Measurements from ENCODE around the gene EFEMP2. TPM values are rescaled to one million over a fixed set of nuclear protein-coding genes. Genes with fewer than 3 reads are reported as not detected.
A peak's percentile ranks its signal among the peaks of the same experiment; 100 is the strongest.

Gene EFEMP2
- total and polyA plus RNA-seq, 2 experiments from 2014 or later, result 161 to 216 TPM

DNA sequence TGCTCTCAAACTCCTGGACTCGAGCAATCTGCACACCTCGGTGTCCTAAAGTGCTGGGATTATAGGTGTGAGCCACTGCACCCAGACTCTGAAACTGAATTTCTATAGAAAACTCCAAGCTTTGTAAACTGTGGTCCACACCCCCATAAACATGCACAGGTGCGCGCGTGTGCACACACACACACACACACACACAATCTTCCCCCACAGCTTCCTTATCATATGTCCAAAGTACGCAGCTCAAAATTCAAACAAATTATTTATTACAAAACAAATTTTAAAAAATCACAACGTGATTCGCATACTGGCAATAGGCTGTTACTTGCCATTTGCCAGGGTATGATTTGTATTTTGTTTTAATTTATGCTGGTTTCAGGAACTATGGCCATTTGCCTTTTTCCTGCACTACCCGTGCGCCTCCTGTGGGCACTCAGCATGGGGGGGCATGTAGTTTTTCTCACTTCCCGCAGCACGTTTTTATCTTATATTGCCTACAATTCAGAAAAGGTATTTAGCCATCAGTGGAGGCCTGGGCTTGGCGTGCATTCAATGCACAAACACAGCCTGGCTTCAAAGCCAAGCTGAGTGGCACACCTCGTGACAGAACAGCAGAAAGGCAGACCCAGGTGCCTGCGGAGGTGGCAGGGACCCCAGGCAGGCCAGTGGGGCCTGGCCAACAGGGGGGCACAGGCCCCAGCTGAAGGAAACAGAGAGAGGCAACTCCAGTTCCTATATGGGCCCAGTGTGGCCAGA lies 49.6 kb downstream of the EFEMP2 start:
- no peaks in the 10 kb centered on the region for H3K36me3 ChIP-seq
- H3K4me1 ChIP-seq (ENCODE audit: low read depth), result no peaks in the 10 kb centered on the region
- TF ChIP-seq, protein P1, sequence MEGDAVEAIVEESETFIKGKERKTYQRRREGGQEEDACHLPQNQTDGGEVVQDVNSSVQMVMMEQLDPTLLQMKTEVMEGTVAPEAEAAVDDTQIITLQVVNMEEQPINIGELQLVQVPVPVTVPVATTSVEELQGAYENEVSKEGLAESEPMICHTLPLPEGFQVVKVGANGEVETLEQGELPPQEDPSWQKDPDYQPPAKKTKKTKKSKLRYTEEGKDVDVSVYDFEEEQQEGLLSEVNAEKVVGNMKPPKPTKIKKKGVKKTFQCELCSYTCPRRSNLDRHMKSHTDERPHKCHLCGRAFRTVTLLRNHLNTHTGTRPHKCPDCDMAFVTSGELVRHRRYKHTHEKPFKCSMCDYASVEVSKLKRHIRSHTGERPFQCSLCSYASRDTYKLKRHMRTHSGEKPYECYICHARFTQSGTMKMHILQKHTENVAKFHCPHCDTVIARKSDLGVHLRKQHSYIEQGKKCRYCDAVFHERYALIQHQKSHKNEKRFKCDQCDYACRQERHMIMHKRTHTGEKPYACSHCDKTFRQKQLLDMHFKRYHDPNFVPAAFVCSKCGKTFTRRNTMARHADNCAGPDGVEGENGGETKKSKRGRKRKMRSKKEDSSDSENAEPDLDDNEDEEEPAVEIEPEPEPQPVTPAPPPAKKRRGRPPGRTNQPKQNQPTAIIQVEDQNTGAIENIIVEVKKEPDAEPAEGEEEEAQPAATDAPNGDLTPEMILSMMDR (IDR thresholded peaks at IDR 0.05; ENCODE audit: low read depth, low read length), result no peak
- H3K4me3 ChIP-seq, result no peak overlapping the region
- H3K27me3 ChIP-seq, result no peaks in the 10 kb centered on the region
- no peaks in the 10 kb centered on the region for H3K9me3 ChIP-seq (ENCODE audit: low read depth)
- no peak for DNase-seq (ENCODE audit: low read depth in 1 of 2, low spot score in 1 of 2)
- H3K27ac ChIP-seq, result no peak overlapping the region

DNA sequence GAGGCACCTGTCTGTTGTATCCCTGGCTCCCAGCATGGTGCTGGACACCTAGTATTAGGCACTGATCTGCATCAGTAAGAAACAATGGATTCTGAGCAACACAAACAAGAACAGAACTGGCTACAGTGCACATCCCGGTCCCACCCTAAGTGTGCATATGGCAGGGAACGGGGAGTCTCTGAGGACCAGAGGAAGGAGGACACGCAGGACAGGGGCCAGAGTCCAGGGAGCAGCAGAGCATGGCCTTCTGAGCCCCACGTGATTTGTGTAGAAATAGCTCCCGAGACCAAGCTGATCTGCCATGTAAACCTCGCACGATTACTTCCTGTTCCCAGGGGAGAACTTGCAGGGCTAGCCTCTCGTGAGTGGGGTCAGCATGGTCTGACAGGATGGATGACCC lies 51.5 kb downstream of the EFEMP2 start:
- Histone ChIP-seq H3K36me3 (no peaks in the 10 kb centered on the region), H3K27me3 (no peaks in the 10 kb centered on the region), H3K4me3 (no peak overlapping the region), H3K27ac (no peak overlapping the region), H3K4me1 (ENCODE audit: low read depth) (no peaks in the 10 kb centered on the region), H3K9me3 (ENCODE audit: low read depth) (no peaks in the 10 kb centered on the region)
- TF ChIP-seq, protein P1 (IDR thresholded peaks at IDR 0.05; ENCODE audit: low read depth, low read length), result no peak
- DNase-seq (ENCODE audit: low read depth in 1 of 2, low spot score in 1 of 2), result no peak

DNA sequence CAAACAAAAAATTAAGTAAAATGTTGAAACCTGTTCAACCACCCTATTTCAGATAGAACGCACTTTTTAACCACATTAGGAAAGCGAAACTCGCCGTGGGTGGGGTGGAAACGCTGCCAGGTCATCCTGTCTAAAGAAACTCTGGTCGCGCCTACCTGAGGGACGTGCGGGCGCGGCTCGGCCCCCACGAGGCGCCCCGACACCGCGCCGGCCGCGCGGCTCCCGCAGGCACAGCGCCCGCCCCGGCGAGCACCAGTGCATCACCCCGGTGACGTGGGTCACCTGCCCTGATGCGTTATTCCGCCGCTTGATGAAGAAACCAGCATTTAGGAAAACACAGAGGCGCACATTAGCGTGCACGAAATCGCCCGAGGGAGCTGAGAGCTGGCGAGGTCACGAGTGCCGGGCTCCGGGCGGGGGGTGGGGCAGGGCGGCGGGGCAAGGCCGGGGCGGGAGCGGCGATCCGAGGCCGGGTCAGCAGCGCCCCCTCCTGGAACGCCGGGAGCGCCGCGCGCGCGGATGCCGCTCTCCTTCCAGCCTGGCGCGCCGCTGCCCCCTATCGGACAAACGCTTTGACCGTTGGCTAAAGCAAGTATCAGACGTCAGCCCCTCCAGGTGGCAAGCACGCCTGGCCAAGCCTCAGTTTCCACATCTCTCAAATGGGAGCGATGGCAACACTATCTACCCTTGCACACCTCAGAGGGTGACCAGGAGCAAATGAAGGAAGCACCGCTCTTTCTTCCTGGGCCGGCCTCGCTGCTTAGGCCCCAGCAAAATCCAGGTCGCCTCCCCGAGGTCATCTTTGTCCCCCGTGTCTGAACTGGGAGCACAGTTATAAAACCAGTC lies 54.5 kb downstream of the EFEMP2 start:
- Histone ChIP-seq H3K36me3 (no peaks in the 10 kb centered on the region), H3K9me3 (ENCODE audit: low read depth) (no peaks in the 10 kb centered on the region), H3K4me1 (ENCODE audit: low read depth) (no peaks in the 10 kb centered on the region), H3K27ac (peak overlapping the region; percentile 31), H3K27me3 (no peaks in the 10 kb centered on the region), H3K4me3 (peak overlapping the region; percentile 48)
- DNase-seq (ENCODE audit: low read depth in 1 of 2, low spot score in 1 of 2), result peak; percentile 91 to 94
- TF ChIP-seq, protein P1 (IDR thresholded peaks at IDR 0.05; ENCODE audit: low read depth, low read length), result peak; percentile 92

DNA sequence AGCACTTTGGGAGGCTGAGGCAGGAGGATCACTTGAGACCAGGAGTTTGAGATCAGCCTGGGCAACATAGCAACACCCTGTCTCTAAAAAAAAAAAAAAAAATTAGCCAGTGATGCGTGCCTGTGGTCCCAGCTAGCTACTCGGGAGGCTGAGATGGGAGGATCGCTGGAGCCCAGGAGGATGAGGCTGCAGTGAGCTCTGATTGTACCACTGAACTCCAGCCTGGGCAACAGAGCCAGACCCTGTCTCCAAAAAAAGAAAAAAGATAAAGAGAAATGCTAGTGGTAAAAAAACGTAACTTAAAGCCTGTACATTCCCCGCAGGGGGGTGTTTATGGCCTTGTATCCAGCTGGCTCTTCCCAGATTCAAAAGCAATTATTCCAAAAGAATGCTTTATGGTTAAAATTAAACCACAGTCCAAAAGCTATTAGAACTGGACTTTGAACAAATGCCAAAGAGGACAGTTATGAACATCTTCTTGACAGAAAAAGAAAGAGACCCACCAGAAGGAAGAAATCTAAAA lies 55.2 kb downstream of the EFEMP2 start:
- peak in 1 of 2 donors; percentile 24 for DNase-seq (ENCODE audit: low read depth in 1 of 2, low spot score in 1 of 2)
- TF ChIP-seq, protein P1 (IDR thresholded peaks at IDR 0.05; ENCODE audit: low read depth, low read length), result no peak
- Histone ChIP-seq H3K27me3 (no peaks in the 10 kb centered on the region), H3K4me3 (peak overlapping the region; percentile 48), H3K36me3 (no peaks in the 10 kb centered on the region), H3K4me1 (ENCODE audit: low read depth) (no peaks in the 10 kb centered on the region), H3K27ac (no peak overlapping the region), H3K9me3 (ENCODE audit: low read depth) (no peaks in the 10 kb centered on the region)

DNA sequence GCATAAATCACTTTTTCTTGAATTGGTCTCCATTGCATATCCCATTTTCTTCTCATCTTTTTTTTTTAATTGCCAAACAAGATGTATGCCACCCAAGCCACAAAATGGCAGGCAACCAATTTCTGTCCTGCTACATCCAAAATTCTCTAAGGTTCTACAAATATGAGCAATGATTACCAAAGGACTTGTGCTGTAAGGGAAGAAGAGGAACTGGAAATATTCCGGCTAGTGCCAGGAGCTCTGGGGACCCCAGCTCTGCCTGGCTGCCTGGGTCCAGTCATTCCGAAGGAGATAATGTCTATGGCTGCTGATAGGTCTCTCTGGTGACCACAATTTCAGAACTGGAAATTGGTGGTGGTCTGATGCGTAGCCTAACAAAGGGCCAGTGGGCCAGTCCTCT lies 55.9 kb downstream of the EFEMP2 start:
- H3K36me3 ChIP-seq, result no peaks in the 10 kb centered on the region
- no peak overlapping the region for H3K4me3 ChIP-seq
- TF ChIP-seq, protein P1 (IDR thresholded peaks at IDR 0.05; ENCODE audit: low read depth, low read length), result no peak
- no peak overlapping the region for H3K27ac ChIP-seq
- no peak for DNase-seq (ENCODE audit: low read depth in 1 of 2, low spot score in 1 of 2)
- H3K4me1 ChIP-seq (ENCODE audit: low read depth), result peaks cover 3% of the 10 kb centered on the region
- H3K27me3 ChIP-seq, result no peaks in the 10 kb centered on the region
- H3K9me3 ChIP-seq (ENCODE audit: low read depth), result no peaks in the 10 kb centered on the region

Other genes with a start within 250 kb of the EFEMP2 start
- gene SIPA1, start 234.7 kb downstream of the EFEMP2 start, total RNA-seq, result 17.3 and 25.9 TPM in 2 replicates
- 21.6 and 33.7 TPM in 2 replicates for gene SIPA1, start 234.7 kb downstream of the EFEMP2 start, polyA plus RNA-seq
- gene RELA, start 209.9 kb downstream of the EFEMP2 start, total RNA-seq, result 39.8 and 51.9 TPM in 2 replicates
- 46.2 and 46.5 TPM in 2 replicates for gene RELA, start 209.9 kb downstream of the EFEMP2 start, polyA plus RNA-seq
- 51.2 and 51.4 TPM in 2 replicates for gene KAT5, start 160.5 kb downstream of the EFEMP2 start, total RNA-seq
- 37.7 and 63.7 TPM in 2 replicates for gene KAT5, start 160.5 kb downstream of the EFEMP2 start, polyA plus RNA-seq
- gene RNASEH2C, start 152.0 kb downstream of the EFEMP2 start, total RNA-seq, result 83.7 and 108 TPM in 2 replicates
- 71.5 and 84.4 TPM in 2 replicates for gene RNASEH2C, start 152.0 kb downstream of the EFEMP2 start, polyA plus RNA-seq
- gene AP5B1, start 91.8 kb downstream of the EFEMP2 start, total RNA-seq, result 18.1 and 24.3 TPM in 2 replicates
- 13.6 and 18.0 TPM in 2 replicates for gene AP5B1, start 91.8 kb downstream of the EFEMP2 start, polyA plus RNA-seq
- 0.15 and 0.60 TPM in 2 replicates for gene OVOL1, start 85.7 kb downstream of the EFEMP2 start, total RNA-seq
- 0.35 TPM in 1 of 2 replicates, not detected in the other for gene OVOL1, start 85.7 kb downstream of the EFEMP2 start, polyA plus RNA-seq
- gene SNX32, start 38.8 kb downstream of the EFEMP2 start, total RNA-seq, result 5.9 and 6.0 TPM in 2 replicates
- gene SNX32, start 38.8 kb downstream of the EFEMP2 start, polyA plus RNA-seq, result 13.2 and 21.4 TPM in 2 replicates
- 974 and 1,709 TPM in 2 replicates for gene CFL1, start 14.6 kb downstream of the EFEMP2 start, total RNA-seq
- 1,641 and 2,660 TPM in 2 replicates for gene CFL1, start 14.6 kb downstream of the EFEMP2 start, polyA plus RNA-seq
- gene MUS81, start 12.4 kb downstream of the EFEMP2 start, total RNA-seq, result 74.3 and 88.9 TPM in 2 replicates
- gene MUS81, start 12.4 kb downstream of the EFEMP2 start, polyA plus RNA-seq, result 80.3 and 82.7 TPM in 2 replicates
- gene CTSW, start 7.0 kb upstream of the EFEMP2 start, total RNA-seq, result not detected in 2 replicates
- gene CTSW, start 7.0 kb upstream of the EFEMP2 start, polyA plus RNA-seq, result 0.60 TPM in 1 of 2 replicates, not detected in the other
- gene FIBP, start 15.7 kb upstream of the EFEMP2 start, total RNA-seq, result 140 and 220 TPM in 2 replicates
- 143 and 199 TPM in 2 replicates for gene FIBP, start 15.7 kb upstream of the EFEMP2 start, polyA plus RNA-seq
- gene CCDC85B, start 17.9 kb upstream of the EFEMP2 start, total RNA-seq, result 67.3 and 80.2 TPM in 2 replicates
- 83.4 and 96.5 TPM in 2 replicates for gene CCDC85B, start 17.9 kb upstream of the EFEMP2 start, polyA plus RNA-seq
- gene FOSL1, start 27.6 kb upstream of the EFEMP2 start, total RNA-seq, result 0.21 TPM in 1 of 2 replicates, not detected in the other
- 0.60 TPM in 1 of 2 replicates, not detected in the other for gene FOSL1, start 27.6 kb upstream of the EFEMP2 start, polyA plus RNA-seq
- 34.7 and 39.5 TPM in 2 replicates for gene C11orf68, start 46.3 kb upstream of the EFEMP2 start, total RNA-seq
- 73.1 and 86.5 TPM in 2 replicates for gene C11orf68, start 46.3 kb upstream of the EFEMP2 start, polyA plus RNA-seq
- 257 and 264 TPM in 2 replicates for gene DRAP1, start 46.6 kb upstream of the EFEMP2 start, total RNA-seq
- gene DRAP1, start 46.6 kb upstream of the EFEMP2 start, polyA plus RNA-seq, result 230 and 288 TPM in 2 replicates
- 1.0 TPM in 1 of 2 replicates, not detected in the other for gene TSGA10IP, start 72.7 kb upstream of the EFEMP2 start, total RNA-seq
- 0.25 and 1.1 TPM in 2 replicates for gene TSGA10IP, start 72.7 kb upstream of the EFEMP2 start, polyA plus RNA-seq
- 55.7 and 74.7 TPM in 2 replicates for gene SART1, start 88.9 kb upstream of the EFEMP2 start, total RNA-seq
- 51.6 and 59.4 TPM in 2 replicates for gene SART1, start 88.9 kb upstream of the EFEMP2 start, polyA plus RNA-seq
- 28.6 and 36.8 TPM in 2 replicates for gene EIF1AD, start 129.4 kb upstream of the EFEMP2 start, total RNA-seq
- gene EIF1AD, start 129.4 kb upstream of the EFEMP2 start, polyA plus RNA-seq, result 24.6 and 30.8 TPM in 2 replicates
- gene BANF1, start 129.7 kb upstream of the EFEMP2 start, total RNA-seq, result 72.2 and 77.0 TPM in 2 replicates
- 441 and 496 TPM in 2 replicates for gene BANF1, start 129.7 kb upstream of the EFEMP2 start, polyA plus RNA-seq
- not detected in 2 replicates for gene CST6, start 139.2 kb upstream of the EFEMP2 start, total RNA-seq
- gene CST6, start 139.2 kb upstream of the EFEMP2 start, polyA plus RNA-seq, result not detected in 2 replicates
- not detected in 2 replicates for gene CATSPER1, start 153.7 kb upstream of the EFEMP2 start, total RNA-seq
- gene CATSPER1, start 153.7 kb upstream of the EFEMP2 start, polyA plus RNA-seq, result not detected in 2 replicates
- gene GAL3ST3, start 176.4 kb upstream of the EFEMP2 start, total RNA-seq, result 25.5 and 38.6 TPM in 2 replicates
- 14.8 and 22.3 TPM in 2 replicates for gene GAL3ST3, start 176.4 kb upstream of the EFEMP2 start, polyA plus RNA-seq
- gene SF3B2, start 179.6 kb upstream of the EFEMP2 start, total RNA-seq, result 196 and 210 TPM in 2 replicates
- gene SF3B2, start 179.6 kb upstream of the EFEMP2 start, polyA plus RNA-seq, result 184 and 189 TPM in 2 replicates
- gene PACS1, start 197.5 kb upstream of the EFEMP2 start, total RNA-seq, result 62.1 and 62.6 TPM in 2 replicates
- gene PACS1, start 197.5 kb upstream of the EFEMP2 start, polyA plus RNA-seq, result 61.6 and 97.8 TPM in 2 replicates

Data from cardiac muscle cell (in vitro differentiated cells and primary cell).